ENCODE measurements around the gene PDGFRA.

Gene PDGFRA

DNA sequence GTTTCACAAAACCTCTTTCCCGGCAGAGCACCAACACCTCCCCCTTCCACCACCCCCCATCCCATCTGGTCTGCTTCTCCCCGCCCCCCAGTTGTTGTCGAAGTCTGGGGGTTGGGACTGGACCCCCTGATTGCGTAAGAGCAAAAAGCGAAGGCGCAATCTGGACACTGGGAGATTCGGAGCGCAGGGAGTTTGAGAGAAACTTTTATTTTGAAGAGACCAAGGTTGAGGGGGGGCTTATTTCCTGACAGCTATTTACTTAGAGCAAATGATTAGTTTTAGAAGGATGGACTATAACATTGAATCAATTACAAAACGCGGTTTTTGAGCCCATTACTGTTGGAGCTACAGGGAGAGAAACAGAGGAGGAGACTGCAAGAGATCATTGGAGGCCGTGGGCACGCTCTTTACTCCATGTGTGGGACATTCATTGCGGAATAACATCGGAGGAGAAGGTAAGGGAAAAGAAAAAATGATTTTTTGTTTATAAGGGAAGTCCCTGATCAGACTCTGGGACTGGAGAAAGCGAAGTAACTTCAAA lies at the start of gene PDGFRA:
Gene PDGFRA, plus strand, starts transcription at position 333 of the 541 bp plus-strand sequence. CDS start 29,476 bp downstream, outside the sequence.
- Histone ChIP-seq H3K9me3 (ENCODE audit: low read length) (peaks cover 2% of the 10 kb centered on the region), H3K4me1 (ENCODE audit: insufficient read depth, low read length) (peaks cover 21% of the 10 kb centered on the region), H3K4me3 (ENCODE audit: low read length) (no peak within 1 kb of the TSS), H3K36me3 (ENCODE audit: insufficient read depth, low read length) (no peaks in the 10 kb centered on the region), H2AFZ (ENCODE audit: low read depth, low read length) (no peak within 1 kb of the TSS), H3K27me3 (ENCODE audit: insufficient read depth, low read length) (peaks cover 86% of the 10 kb centered on the region)

DNA sequence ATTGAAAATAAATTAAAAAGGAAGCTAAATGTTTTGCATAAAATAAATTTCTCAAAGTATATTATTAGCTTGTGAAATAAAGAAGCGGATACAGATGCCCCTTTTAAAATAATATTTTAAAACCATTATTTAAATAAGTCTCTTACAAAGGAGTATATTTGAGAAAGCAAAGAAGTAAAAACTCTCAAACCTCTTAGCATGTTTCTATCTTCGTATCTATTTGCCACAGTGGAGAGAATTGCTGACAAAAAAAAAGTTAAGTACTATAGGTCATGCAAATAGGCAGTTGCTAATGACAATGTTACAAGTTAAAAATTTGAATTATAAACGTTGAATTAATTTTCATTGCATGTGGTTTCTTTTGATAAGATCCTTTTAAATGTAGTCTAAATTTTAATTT lies 44.5 kb upstream of the PDGFRA start:
- H3K27me3 ChIP-seq (ENCODE audit: insufficient read depth, low read length) = no peaks in the 10 kb centered on the region
- H3K9me3 ChIP-seq (ENCODE audit: low read length) = no peaks in the 10 kb centered on the region
- no peaks in the 10 kb centered on the region for H3K4me1 ChIP-seq (ENCODE audit: insufficient read depth, low read length)
- H3K36me3 ChIP-seq (ENCODE audit: insufficient read depth, low read length) = no peaks in the 10 kb centered on the region
- H3K4me3 ChIP-seq (ENCODE audit: low read length) = no peak overlapping the region
- no peak overlapping the region for H2AFZ ChIP-seq (ENCODE audit: low read depth, low read length)

DNA sequence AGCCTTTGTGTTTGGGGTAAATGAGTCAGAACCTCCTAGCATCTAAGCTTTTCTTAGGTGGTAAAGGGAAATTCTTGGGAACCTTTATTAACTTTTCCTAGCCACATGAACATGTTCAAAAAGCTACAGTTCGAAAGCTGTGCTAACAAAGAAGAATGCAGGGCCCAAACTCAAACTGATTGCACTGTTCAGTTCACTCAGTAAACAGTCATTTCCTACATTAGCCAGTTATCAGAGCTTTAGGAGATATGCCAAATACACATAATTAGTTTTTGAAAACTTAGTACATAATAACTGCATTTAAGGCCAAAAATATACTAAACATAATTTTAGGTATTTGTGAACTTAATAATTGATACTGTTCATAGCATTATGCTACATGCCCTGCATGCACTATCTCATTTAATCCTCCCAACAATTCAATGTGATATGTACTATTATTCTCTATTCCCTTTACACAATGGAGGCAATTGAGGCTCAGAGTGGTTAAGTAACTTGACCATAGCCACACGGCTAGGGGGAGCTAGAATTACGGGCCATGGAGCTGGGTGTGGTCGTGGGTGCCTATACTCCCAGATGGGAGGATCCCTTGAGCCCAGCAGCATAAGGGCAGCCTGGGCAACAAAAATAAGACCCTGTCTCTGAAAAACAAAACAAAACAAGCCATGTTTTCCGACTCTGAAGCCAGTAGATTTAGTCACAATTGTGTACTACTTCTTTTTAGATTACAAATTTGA lies 43.9 kb upstream of the PDGFRA start:
- Histone ChIP-seq H3K27me3 (ENCODE audit: insufficient read depth, low read length) (no peaks in the 10 kb centered on the region), H3K9me3 (ENCODE audit: low read length) (no peaks in the 10 kb centered on the region), H3K4me3 (ENCODE audit: low read length) (no peak overlapping the region), H3K4me1 (ENCODE audit: insufficient read depth, low read length) (no peaks in the 10 kb centered on the region), H2AFZ (ENCODE audit: low read depth, low read length) (no peak overlapping the region), H3K36me3 (ENCODE audit: insufficient read depth, low read length) (no peaks in the 10 kb centered on the region)

DNA sequence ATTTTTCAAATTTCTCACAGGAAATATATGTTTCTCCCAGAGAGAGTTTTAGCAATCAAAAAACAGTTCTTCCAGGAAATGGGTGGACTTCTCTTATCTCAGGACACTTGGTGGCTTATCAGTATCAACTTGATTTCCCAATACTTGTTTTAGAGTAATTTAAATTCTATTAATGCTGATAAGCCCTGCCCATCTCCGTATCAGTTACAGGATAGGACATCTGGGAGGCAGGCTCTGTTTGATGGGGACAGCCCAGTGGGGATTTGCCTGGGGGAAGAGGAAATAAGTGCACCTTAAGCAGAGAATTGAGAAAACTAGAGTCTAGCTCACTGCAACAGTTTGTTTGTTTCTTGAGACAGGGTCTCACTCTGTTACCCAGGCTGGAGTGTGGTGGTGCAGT lies 43.2 kb upstream of the PDGFRA start:
- Histone ChIP-seq H2AFZ (ENCODE audit: low read depth, low read length) (no peak overlapping the region), H3K27me3 (ENCODE audit: insufficient read depth, low read length) (no peaks in the 10 kb centered on the region), H3K9me3 (ENCODE audit: low read length) (no peaks in the 10 kb centered on the region), H3K4me1 (ENCODE audit: insufficient read depth, low read length) (no peaks in the 10 kb centered on the region), H3K4me3 (ENCODE audit: low read length) (no peak overlapping the region), H3K36me3 (ENCODE audit: insufficient read depth, low read length) (no peaks in the 10 kb centered on the region)

DNA sequence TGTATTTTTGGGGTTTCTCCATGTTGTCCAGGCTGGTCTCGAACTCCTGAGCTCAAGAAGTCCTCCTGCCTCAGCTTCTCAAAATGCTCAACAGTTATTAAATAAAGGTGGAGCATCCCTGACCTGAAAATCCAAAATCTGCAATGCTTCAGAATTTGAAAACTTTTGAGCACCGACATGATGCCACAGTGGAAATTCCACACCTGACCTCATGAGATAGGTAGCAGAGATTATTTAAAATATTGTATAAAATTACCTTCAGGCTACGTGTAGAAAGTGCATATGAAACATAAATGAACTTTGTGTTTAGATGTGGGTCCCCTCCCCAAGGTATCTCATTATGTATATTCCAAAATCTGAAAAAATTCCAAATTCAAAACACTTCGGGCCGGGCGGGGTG lies 42.7 kb upstream of the PDGFRA start:
- no peak overlapping the region for H2AFZ ChIP-seq (ENCODE audit: low read depth, low read length)
- no peaks in the 10 kb centered on the region for H3K9me3 ChIP-seq (ENCODE audit: low read length)
- H3K27me3 ChIP-seq (ENCODE audit: insufficient read depth, low read length) = no peaks in the 10 kb centered on the region
- no peak overlapping the region for H3K4me3 ChIP-seq (ENCODE audit: low read length)
- no peaks in the 10 kb centered on the region for H3K36me3 ChIP-seq (ENCODE audit: insufficient read depth, low read length)
- H3K4me1 ChIP-seq (ENCODE audit: insufficient read depth, low read length) = no peaks in the 10 kb centered on the region

DNA sequence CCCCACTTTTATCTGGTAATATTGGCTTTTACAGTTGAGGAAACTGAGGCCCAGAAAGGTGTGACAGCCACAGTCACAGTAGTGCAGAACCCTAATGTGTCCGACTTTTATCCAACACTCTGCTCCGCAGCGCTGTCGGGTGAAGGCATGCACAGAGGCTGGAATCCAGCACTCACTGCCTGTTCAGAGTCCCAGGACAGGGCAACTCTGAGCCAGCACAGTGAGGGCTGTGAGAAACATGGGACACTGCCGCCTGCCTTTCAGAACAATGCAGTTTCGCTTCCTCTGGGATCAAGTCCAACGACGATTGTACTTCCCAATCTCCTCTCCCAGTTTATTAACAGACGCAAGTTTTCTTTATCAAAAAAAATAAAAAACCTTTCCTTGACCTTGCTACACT lies 41.9 kb upstream of the PDGFRA start:
- H2AFZ ChIP-seq (ENCODE audit: low read depth, low read length) = no peak overlapping the region
- H3K4me3 ChIP-seq (ENCODE audit: low read length) = no peak overlapping the region
- H3K4me1 ChIP-seq (ENCODE audit: insufficient read depth, low read length) = no peaks in the 10 kb centered on the region
- no peaks in the 10 kb centered on the region for H3K9me3 ChIP-seq (ENCODE audit: low read length)
- no peaks in the 10 kb centered on the region for H3K27me3 ChIP-seq (ENCODE audit: insufficient read depth, low read length)
- H3K36me3 ChIP-seq (ENCODE audit: insufficient read depth, low read length) = no peaks in the 10 kb centered on the region

DNA sequence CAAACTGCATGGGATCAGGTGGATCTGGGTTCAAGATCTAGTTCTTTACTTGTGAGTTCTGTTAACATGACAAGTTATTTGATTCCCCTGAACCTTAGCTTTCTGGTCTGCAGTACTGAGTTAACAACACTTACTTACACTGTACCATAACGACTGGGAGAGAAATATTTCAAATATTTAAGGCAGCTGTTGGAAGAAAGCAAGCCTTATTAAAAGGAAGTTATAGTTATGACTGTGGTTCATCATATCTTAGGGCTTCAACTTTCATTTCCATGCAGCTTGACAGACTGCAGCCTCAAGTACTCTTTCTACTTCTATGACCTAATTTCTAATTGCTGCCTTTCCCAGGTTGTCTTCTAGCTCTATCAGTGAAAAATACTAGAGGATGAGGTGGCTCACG lies 40.0 kb upstream of the PDGFRA start:
- Histone ChIP-seq H3K4me1 (ENCODE audit: insufficient read depth, low read length) (no peaks in the 10 kb centered on the region), H2AFZ (ENCODE audit: low read depth, low read length) (no peak overlapping the region), H3K9me3 (ENCODE audit: low read length) (no peaks in the 10 kb centered on the region), H3K4me3 (ENCODE audit: low read length) (no peak overlapping the region), H3K36me3 (ENCODE audit: insufficient read depth, low read length) (no peaks in the 10 kb centered on the region), H3K27me3 (ENCODE audit: insufficient read depth, low read length) (no peaks in the 10 kb centered on the region)

DNA sequence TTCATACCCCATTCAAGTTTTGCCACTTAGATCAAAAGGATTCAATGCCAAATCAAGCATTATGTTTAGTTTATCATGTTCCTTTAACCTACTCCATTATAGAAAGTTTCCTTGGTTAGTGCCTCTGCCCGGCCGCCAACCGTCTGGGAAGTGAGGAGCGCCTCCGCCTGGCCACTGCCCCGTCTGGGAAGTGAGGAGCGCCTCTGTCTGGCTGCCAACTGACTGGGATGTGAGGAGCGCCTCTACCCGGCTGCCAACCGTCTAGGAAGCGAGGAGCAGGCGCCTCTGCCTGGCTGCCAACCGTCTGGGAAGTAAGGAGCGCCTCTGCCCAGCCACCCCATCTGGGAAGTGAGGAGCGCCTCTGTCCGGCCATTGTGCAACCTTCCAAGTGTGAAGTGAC lies 36.3 kb upstream of the PDGFRA start:
- no peaks in the 10 kb centered on the region for H3K27me3 ChIP-seq (ENCODE audit: insufficient read depth, low read length)
- no peak overlapping the region for H3K4me3 ChIP-seq (ENCODE audit: low read length)
- H2AFZ ChIP-seq (ENCODE audit: low read depth, low read length) = no peak overlapping the region
- no peaks in the 10 kb centered on the region for H3K36me3 ChIP-seq (ENCODE audit: insufficient read depth, low read length)
- no peaks in the 10 kb centered on the region for H3K9me3 ChIP-seq (ENCODE audit: low read length)
- peaks cover 2% of the 10 kb centered on the region for H3K4me1 ChIP-seq (ENCODE audit: insufficient read depth, low read length)

DNA sequence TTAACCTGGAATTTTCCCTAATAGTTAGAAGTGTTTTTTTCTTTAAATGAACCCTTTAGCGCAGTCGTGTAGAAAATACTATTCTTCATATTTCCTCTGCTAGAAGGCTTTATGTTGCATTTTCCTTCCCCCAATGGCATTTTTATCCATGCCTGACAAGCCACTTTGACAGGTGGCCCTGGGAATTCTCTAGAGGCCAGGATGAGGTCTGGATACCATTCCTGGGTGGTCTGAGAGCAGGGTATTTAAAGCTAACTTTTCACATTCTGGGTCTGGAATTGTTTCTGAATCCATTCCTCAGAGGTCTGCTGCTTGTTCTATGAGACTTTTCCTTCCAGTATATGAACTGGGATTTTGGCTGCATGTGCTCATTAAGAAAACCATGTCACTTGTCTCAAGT lies 31.2 kb upstream of the PDGFRA start:
- H2AFZ ChIP-seq (ENCODE audit: low read depth, low read length) = no peak overlapping the region
- no peaks in the 10 kb centered on the region for H3K27me3 ChIP-seq (ENCODE audit: insufficient read depth, low read length)
- H3K9me3 ChIP-seq (ENCODE audit: low read length) = no peaks in the 10 kb centered on the region
- peaks cover 2% of the 10 kb centered on the region for H3K4me1 ChIP-seq (ENCODE audit: insufficient read depth, low read length)
- no peak overlapping the region for H3K4me3 ChIP-seq (ENCODE audit: low read length)
- H3K36me3 ChIP-seq (ENCODE audit: insufficient read depth, low read length) = no peaks in the 10 kb centered on the region

DNA sequence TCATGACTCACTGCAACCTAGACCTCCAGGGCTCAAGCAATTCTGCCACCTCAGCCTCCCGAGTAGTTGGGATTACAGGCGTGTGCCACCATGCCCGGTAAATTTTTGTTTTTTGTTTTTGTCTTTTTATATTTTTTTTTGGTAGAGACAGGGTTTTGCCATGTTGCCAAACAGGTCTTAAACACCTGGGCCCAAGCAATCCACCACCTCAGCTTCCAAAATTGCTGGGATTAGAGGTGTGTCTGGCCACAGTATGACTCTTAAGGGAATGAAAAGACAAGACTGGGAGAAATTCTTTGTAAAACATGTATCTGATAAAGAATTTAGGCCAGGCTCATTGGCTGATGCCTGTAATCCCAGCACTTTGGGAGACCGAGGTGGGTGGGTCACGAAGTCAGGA lies 29.2 kb upstream of the PDGFRA start:
- Histone ChIP-seq H3K9me3 (ENCODE audit: low read length) (no peaks in the 10 kb centered on the region), H3K27me3 (ENCODE audit: insufficient read depth, low read length) (no peaks in the 10 kb centered on the region), H3K4me3 (ENCODE audit: low read length) (no peak overlapping the region), H3K36me3 (ENCODE audit: insufficient read depth, low read length) (no peaks in the 10 kb centered on the region), H3K4me1 (ENCODE audit: insufficient read depth, low read length) (peaks cover 2% of the 10 kb centered on the region), H2AFZ (ENCODE audit: low read depth, low read length) (no peak overlapping the region)

DNA sequence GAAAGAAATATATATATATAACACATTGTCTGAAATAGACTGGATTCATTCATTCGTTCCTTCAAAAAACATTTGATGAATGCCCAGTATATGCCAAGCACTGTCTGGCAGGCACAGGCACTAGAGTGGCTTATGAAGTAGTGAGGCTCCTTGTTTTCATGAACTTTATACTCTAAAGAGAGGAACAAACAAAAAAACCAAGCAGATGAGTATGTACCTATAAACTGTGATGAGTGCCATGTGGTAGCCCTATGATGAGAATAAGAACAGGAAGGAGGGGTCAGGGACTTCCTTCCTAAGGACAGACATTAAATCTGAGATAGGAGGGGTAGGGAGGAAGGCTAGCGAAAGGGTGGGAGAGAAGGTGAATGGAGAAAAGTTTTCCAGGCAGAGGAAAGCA lies 19.5 kb upstream of the PDGFRA start:
- no peak overlapping the region for H2AFZ ChIP-seq (ENCODE audit: low read depth, low read length)
- H3K4me3 ChIP-seq (ENCODE audit: low read length) = no peak overlapping the region
- H3K27me3 ChIP-seq (ENCODE audit: insufficient read depth, low read length) = peaks cover 3% of the 10 kb centered on the region
- no peaks in the 10 kb centered on the region for H3K9me3 ChIP-seq (ENCODE audit: low read length)
- H3K36me3 ChIP-seq (ENCODE audit: insufficient read depth, low read length) = no peaks in the 10 kb centered on the region
- no peaks in the 10 kb centered on the region for H3K4me1 ChIP-seq (ENCODE audit: insufficient read depth, low read length)

DNA sequence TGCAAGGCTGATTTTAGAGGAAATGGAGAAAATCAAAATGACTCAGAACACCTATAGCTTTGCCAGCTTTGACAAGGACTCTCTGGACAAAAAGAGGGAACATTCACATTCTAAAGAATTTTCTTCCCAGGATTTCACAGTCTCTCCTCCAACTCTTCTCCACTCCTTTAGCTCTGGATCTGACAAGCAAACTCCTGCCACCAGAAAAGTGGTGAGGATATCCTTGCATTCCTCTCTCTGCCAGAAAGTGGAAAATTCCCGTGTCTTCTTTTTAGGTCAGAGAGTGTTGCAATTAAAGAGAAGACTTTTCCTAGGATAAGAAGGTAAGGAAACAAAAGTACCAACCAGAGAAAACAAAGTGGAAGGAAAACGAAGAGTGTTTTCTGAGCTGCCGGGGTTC lies 16.1 kb upstream of the PDGFRA start:
- Histone ChIP-seq H3K4me1 (ENCODE audit: insufficient read depth, low read length) (no peaks in the 10 kb centered on the region), H3K27me3 (ENCODE audit: insufficient read depth, low read length) (peaks cover 6% of the 10 kb centered on the region), H3K36me3 (ENCODE audit: insufficient read depth, low read length) (no peaks in the 10 kb centered on the region), H3K9me3 (ENCODE audit: low read length) (no peaks in the 10 kb centered on the region), H2AFZ (ENCODE audit: low read depth, low read length) (no peak overlapping the region), H3K4me3 (ENCODE audit: low read length) (no peak overlapping the region)

DNA sequence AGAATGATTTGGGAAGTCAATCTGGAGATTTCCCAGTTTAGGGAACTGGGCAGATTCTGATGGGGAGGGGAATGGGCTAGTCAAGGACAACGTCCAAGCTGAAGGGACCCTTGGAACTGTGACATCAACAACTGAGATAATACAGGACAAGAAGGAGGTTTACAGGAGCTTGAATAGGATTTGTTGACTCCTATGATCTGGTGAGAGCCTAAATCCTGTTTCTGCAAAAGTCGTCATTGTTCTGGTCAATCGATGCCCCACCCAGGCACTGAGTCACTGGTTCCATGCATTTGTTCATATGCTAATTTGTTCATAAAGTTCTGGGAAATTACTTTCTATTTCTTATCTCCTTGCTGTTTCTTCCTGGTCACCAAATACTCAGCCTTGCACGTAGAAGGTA lies 15.3 kb upstream of the PDGFRA start:
- Histone ChIP-seq H3K36me3 (ENCODE audit: insufficient read depth, low read length) (no peaks in the 10 kb centered on the region), H3K27me3 (ENCODE audit: insufficient read depth, low read length) (peaks cover 11% of the 10 kb centered on the region), H2AFZ (ENCODE audit: low read depth, low read length) (no peak overlapping the region), H3K4me1 (ENCODE audit: insufficient read depth, low read length) (no peaks in the 10 kb centered on the region), H3K4me3 (ENCODE audit: low read length) (no peak overlapping the region), H3K9me3 (ENCODE audit: low read length) (no peaks in the 10 kb centered on the region)
